ENCODE results near the gene GPR75. TPM values are rescaled to one million over a fixed set of nuclear protein-coding genes. Genes with fewer than 3 reads are reported as not detected.

The GPR75 gene
- total RNA-seq, 1 experiment from 2014 or later: 5.3 TPM

DNA sequence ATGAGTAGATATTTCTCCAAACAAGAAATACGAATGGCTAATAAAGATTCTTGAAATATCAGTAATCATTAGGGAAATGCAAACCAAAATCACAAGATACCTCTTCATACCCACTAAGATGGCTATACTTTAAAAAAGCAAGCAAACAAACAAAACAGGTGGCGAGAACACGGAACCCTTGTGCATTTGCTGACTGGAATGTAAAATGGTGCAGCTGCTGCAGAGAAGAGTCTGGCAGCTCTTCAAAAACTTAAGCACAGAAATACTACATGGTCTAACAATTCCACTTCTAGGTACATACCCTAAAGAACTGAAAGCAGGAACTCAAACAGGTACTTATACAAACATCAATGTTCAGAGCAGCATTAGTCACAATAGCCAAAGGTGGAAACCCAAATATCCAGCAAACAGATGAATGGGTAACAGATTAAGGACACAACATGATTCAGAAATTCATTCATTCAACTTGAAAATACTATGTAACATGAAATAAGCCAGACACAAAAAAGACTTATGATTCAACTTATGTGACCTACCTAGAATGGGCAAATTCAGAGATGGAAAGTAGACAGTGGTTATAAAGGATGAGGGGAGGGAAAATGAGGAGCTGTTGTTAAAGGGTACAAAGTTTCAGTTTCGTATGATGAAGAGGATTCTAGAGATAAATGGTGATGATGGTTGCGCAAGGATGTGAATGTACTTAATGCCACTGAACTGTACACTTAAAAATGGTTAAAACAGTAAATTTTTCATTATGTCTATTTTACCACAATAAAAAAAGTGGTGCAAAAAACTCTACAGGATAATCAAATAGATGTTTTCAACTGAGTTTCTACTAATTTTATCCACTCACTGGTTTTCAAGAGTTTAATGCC is 26.9 kb upstream of the GPR75 start:
- no peak overlapping the region for H3K4me3 Mint-ChIP-seq
- no peak overlapping the region for H4K5ac ChIP-seq (ENCODE audit: insufficient read length, low read depth, low read length)
- no peaks in the 10 kb centered on the region for H3K4me1 ChIP-seq (ENCODE audit: insufficient read depth, low read length)
- no peak overlapping the region for H2BK12ac ChIP-seq (ENCODE audit: insufficient read length, low read depth, low read length)
- H4K8ac ChIP-seq (replicated peaks; ENCODE audit: insufficient read length, low read depth, low read length): no peak overlapping the region
- no peaks in the 10 kb centered on the region for H3K23me2 ChIP-seq (ENCODE audit: insufficient read length, low read depth, low read length, poor library complexity, severe bottlenecking)
- no peaks in the 10 kb centered on the region for H3K9me3 Mint-ChIP-seq
- no peak overlapping the region for H3K18ac ChIP-seq (ENCODE audit: insufficient read length, low read depth, low read length)
- no peaks in the 10 kb centered on the region for H3K4me1 Mint-ChIP-seq
- no peaks in the 10 kb centered on the region for H3K27me3 ChIP-seq (ENCODE audit: insufficient read depth, low read length)
- DNase-seq: no peak
- H3K36me3 Mint-ChIP-seq (ENCODE audit: insufficient read depth in 1 of 3, low read depth in 3 of 3): peaks cover 22 to 84% (median 82%) of the 10 kb centered on the region in 3 experiments
- no peak overlapping the region for H2BK20ac ChIP-seq (ENCODE audit: low read depth, low read length, poor library complexity, severe bottlenecking)
- no peak overlapping the region for H2BK120ac ChIP-seq (ENCODE audit: low read depth, low read length, poor library complexity, severe bottlenecking)
- H3K9ac ChIP-seq (ENCODE audit: extremely low read depth, insufficient read length, low read length): no peak overlapping the region
- no peak overlapping the region for H3T11ph ChIP-seq (ENCODE audit: low read length)
- H3K14ac ChIP-seq (ENCODE audit: insufficient read depth, low read length): no peak overlapping the region
- H3K9me3 ChIP-seq (ENCODE audit: control insufficient read depth, low read depth, low read length): no peaks in the 10 kb centered on the region
- no peak overlapping the region for H2AFZ ChIP-seq (ENCODE audit: low read length)
- no peak for TF ChIP-seq CTCF (conservative IDR thresholded peaks at IDR 0.05)
- H4K91ac ChIP-seq (ENCODE audit: insufficient read length, low read depth, low read length): no peak overlapping the region
- H3K4ac ChIP-seq (ENCODE audit: low read depth, low read length): no peak overlapping the region
- H3K79me2 ChIP-seq (ENCODE audit: insufficient read depth, low read length): no peaks in the 10 kb centered on the region
- no peak overlapping the region for H2AK5ac ChIP-seq (ENCODE audit: insufficient read length, low read length)
- H3K56ac ChIP-seq (ENCODE audit: insufficient read length, low read depth, low read length): no peak overlapping the region
- H3K79me1 ChIP-seq (ENCODE audit: insufficient read depth, low read depth, low read length, poor library complexity, severe bottlenecking): no peaks in the 10 kb centered on the region
- no peak overlapping the region for H2BK5ac ChIP-seq (ENCODE audit: insufficient read length, low read length)
- H3K23ac ChIP-seq (ENCODE audit: insufficient read length, low read depth, low read length): no peak overlapping the region
- H3K27ac Mint-ChIP-seq: no peak overlapping the region; a peak in 1 of 7 replicates
- WGBS (ENCODE audit: extremely low coverage, insufficient read length, low lambda C conversion rate): no CpG with 5 or more reads among the region's 5 CpGs
- H3K27ac ChIP-seq (ENCODE audit: insufficient read length, low read depth, low read length): no peak overlapping the region
- no peaks in the 10 kb centered on the region for H3K27me3 Mint-ChIP-seq (ENCODE audit: low read depth)
- no peak overlapping the region for H3K4me2 ChIP-seq (ENCODE audit: insufficient read depth, insufficient read length, low read length)
- no peaks in the 10 kb centered on the region for H4K20me1 ChIP-seq (ENCODE audit: control insufficient read depth, insufficient read depth, insufficient read length)
- no peak overlapping the region for H2BK15ac ChIP-seq (ENCODE audit: low read depth, low read length)
